BE2C (cell line): ENCODE data around the gene GALNT9.

Experiments
- DNase-seq: peaks from one replicate; pipeline ENCODE4 v3.0.0-alpha.2; 2020
- H3K27me3 ChIP-seq: fragments of 250-450 bp; sonication (Bioruptor Pico); 2 replicates; pipeline ENCODE4 v1.5.1; 2020; ENCODE audit warnings: mild to moderate bottlenecking
- H3K36me3 ChIP-seq: fragments of 250-450 bp; sonication (Bioruptor Pico); 2 replicates; pipeline ENCODE4 v1.5.1; 2020; ENCODE audit warnings: mild to moderate bottlenecking
- H3K4me1 ChIP-seq: fragments of 250-450 bp; sonication (Bioruptor Pico); 2 replicates; pipeline ENCODE4 v1.5.1; 2020
- H3K4me3 ChIP-seq: 2 replicates; pipeline ENCODE4 v1.5.1; 2011; ENCODE audit warnings: low read depth, low read length
- H3K9me3 ChIP-seq: fragments of 250-450 bp; sonication (Bioruptor Pico); 2 replicates; pipeline ENCODE4 v1.5.1; 2020
- CTCF ChIP-seq: IDR thresholded peaks from 2 replicates; pipeline ENCODE4 v1.5.1; 2012; ENCODE audit warnings: mild to moderate bottlenecking, low read depth, low read length

GALNT9 gene

GRCh38 chr12:132180648-132181546 lies 148.5 kb downstream of the GALNT9 start:
- no peak for DNase-seq
- Histone ChIP-seq H3K9me3 (no peaks in the 10 kb centered on the region), H3K4me3 (no peak overlapping the region), H3K27me3 (peaks cover 85% of the 10 kb centered on the region), H3K36me3 (no peaks in the 10 kb centered on the region), H3K4me1 (no peaks in the 10 kb centered on the region)
- no peak for TF ChIP-seq CTCF

DNA sequence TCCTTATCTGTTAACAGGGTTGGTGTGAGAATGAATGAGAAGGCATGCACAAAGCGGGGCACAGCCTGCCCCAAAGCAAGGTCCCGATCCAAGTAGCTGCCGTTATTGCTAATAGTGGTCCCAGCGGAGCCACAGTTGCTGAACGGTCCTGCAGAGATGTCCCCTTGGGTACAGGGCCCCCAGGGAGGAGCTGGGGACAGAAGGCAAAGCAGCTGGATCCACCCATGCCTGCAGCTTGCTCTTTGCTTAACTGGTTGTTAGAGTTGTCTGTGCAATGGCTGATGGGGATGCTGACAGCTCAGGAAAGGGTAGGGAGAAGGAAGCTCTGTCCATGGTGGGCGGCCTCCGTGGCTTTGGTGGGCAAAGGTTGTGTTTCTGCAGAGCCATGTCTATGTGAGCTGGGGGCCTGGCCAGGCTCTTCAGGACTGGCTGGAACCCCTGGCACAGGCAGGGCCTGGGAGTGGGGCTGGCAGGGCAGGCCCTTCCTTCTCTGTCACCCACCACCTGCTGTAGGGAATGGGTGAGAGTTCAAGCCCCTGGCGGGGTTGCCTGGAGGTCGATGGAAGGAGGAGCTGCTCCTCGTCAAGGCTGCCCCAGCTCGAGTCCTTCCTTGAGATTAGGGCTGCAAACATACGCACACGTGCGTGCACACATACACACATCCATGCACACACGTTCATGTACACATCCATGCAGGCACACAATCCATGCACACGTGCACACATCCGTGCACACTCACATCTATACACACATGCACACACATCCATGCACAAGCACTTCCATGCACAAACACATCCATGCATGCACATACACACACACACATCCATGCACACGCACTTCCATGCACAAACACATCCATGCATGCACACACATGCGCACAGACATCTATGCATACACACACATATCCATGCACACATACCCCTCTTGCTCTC lies 149.7 kb downstream of the GALNT9 start:
- Histone ChIP-seq H3K27me3 (peaks cover 83% of the 10 kb centered on the region), H3K9me3 (no peaks in the 10 kb centered on the region), H3K36me3 (no peaks in the 10 kb centered on the region), H3K4me3 (no peak overlapping the region), H3K4me1 (no peaks in the 10 kb centered on the region)
- no peak for TF ChIP-seq CTCF
- DNase-seq: no peak

- H3K27me3 ChIP-seq: peaks cover 83% of the 10 kb centered on the region
- DNase-seq: no peak
- H3K4me3 ChIP-seq: no peak overlapping the region
- no peaks in the 10 kb centered on the region for H3K9me3 ChIP-seq
- no peaks in the 10 kb centered on the region for H3K4me1 ChIP-seq
- TF ChIP-seq CTCF: no peak
- no peaks in the 10 kb centered on the region for H3K36me3 ChIP-seq
These were observed 150.5 kb downstream of the GALNT9 start for GRCh38 chr12:132178801-132179401.

- no peaks in the 10 kb centered on the region for H3K36me3 ChIP-seq
- peaks cover 84% of the 10 kb centered on the region for H3K27me3 ChIP-seq
- TF ChIP-seq CTCF: no peak
- DNase-seq: no peak
- no peak overlapping the region for H3K4me3 ChIP-seq
- no peaks in the 10 kb centered on the region for H3K9me3 ChIP-seq
- no peaks in the 10 kb centered on the region for H3K4me1 ChIP-seq
These were observed 151.1 kb downstream of the GALNT9 start for GRCh38 chr12:132178316-132178715.

GRCh38 chr12:132176920-132177551 lies 152.4 kb downstream of the GALNT9 start:
- H3K9me3 ChIP-seq: no peaks in the 10 kb centered on the region
- no peak for TF ChIP-seq CTCF
- no peak overlapping the region for H3K4me3 ChIP-seq
- no peaks in the 10 kb centered on the region for H3K4me1 ChIP-seq
- H3K36me3 ChIP-seq: no peaks in the 10 kb centered on the region
- DNase-seq: no peak
- peaks cover 88% of the 10 kb centered on the region for H3K27me3 ChIP-seq
